Osteoblast (primary cell): ENCODE data around the gene SERPINB7. TPM values are rescaled to one million over a fixed set of nuclear protein-coding genes. Genes with fewer than 3 reads are reported as not detected.

Experiments
- DNase-seq: peaks from one replicate; pipeline ENCODE4 v3.0.0; 2011; ENCODE audit warnings: low spot score, mixed read lengths; ENCODE audit not compliant: insufficient read length; ENCODE audit errors: missing footprints
- H2AFZ ChIP-seq: 2 replicates; pipeline ENCODE4 v1.6.0; 2011; ENCODE audit warnings: mild to moderate bottlenecking, low read length
- H3K27ac ChIP-seq: 2 replicates; pipeline ENCODE4 v1.5.1; 2011; ENCODE audit warnings: mild to moderate bottlenecking, low read depth, low read length, moderate library complexity
- H3K27me3 ChIP-seq: 2 replicates; pipeline ENCODE4 v1.6.0; 2012; ENCODE audit warnings: mild to moderate bottlenecking, control low read depth, inconsistent platforms, low read length, moderate library complexity; ENCODE audit not compliant: insufficient read depth
- H3K36me3 ChIP-seq: 2 replicates; pipeline ENCODE4 v1.5.1; 2011; ENCODE audit warnings: mild to moderate bottlenecking, low read length, control low read depth, moderate library complexity; ENCODE audit not compliant: insufficient read depth
- H3K4me1 ChIP-seq: 2 replicates; pipeline ENCODE4 v1.5.1; 2011; ENCODE audit warnings: mild to moderate bottlenecking, low read length, control low read depth, moderate library complexity; ENCODE audit not compliant: insufficient read depth
- H3K4me2 ChIP-seq: 2 replicates; pipeline ENCODE4 v1.6.0; 2011; ENCODE audit warnings: mild to moderate bottlenecking, low read length; ENCODE audit not compliant: insufficient read depth
- H3K4me3 ChIP-seq: fragments of 200-600 bp; sonication (generic); 3 replicates; pipeline ENCODE4 v1.5.1; 2012; ENCODE audit warnings: mild to moderate bottlenecking, low read length, inconsistent platforms; ENCODE audit not compliant: insufficient read depth
- H3K79me2 ChIP-seq: 2 replicates; pipeline ENCODE4 v1.6.0; 2012; ENCODE audit warnings: mild to moderate bottlenecking, low read length, control low read depth, inconsistent platforms; ENCODE audit not compliant: insufficient read depth
- H3K9me3 ChIP-seq: 2 replicates; pipeline ENCODE4 v1.5.1; 2011; ENCODE audit warnings: low read depth, low read length, control low read depth
- H4K20me1 ChIP-seq: 2 replicates; pipeline ENCODE4 v1.6.0; 2012; ENCODE audit warnings: mild to moderate bottlenecking, low read length, control low read depth; ENCODE audit not compliant: insufficient read depth
- CTCF ChIP-seq: IDR thresholded peaks from 2 replicates; pipeline ENCODE4 v1.5.1; 2011; ENCODE audit warnings: mild to moderate bottlenecking, low read depth, low read length, moderate library complexity; ENCODE audit errors: extremely low read depth
- total RNA-seq: library from RNA; depleted of rRNA; stranded (reverse); fragments of >200 nt; gene quantifications from 2 replicates; pipeline ENCODE4 v1.2.3, GENCODE V29; 2012

SERPINB7 gene
- 0.36 and 0.88 TPM in 2 replicates for total RNA-seq

GRCh38 chr18:63775166-63775730 lies at the start of gene SERPINB7:
Gene SERPINB7 (plus strand): TSS chr18:63775418. CDS start chr18:63782373, 6,955 bp downstream.
- Histone ChIP-seq H3K79me2 (no peaks in the 10 kb centered on the region), H3K36me3 (no peaks in the 10 kb centered on the region), H2AFZ (peak within 1 kb of the TSS; percentile 49), H4K20me1 (no peaks in the 10 kb centered on the region), H3K4me1 (peaks cover 20% of the 10 kb centered on the region), H3K4me2 (peak within 1 kb of the TSS; percentile 19), H3K27me3 (no peaks in the 10 kb centered on the region), H3K9me3 (no peaks in the 10 kb centered on the region), H3K27ac (peak within 1 kb of the TSS; percentile 35), H3K4me3 (no peak within 1 kb of the TSS)
- DNase-seq, result no peak
- TF ChIP-seq CTCF, result no peak

GRCh38 chr18:63725682-63726480 lies 49.3 kb upstream of the SERPINB7 start:
- Histone ChIP-seq H3K4me1 (no peaks in the 10 kb centered on the region), H3K79me2 (no peaks in the 10 kb centered on the region), H2AFZ (no peak overlapping the region), H3K4me3 (no peak overlapping the region), H3K36me3 (no peaks in the 10 kb centered on the region), H3K4me2 (no peak overlapping the region), H4K20me1 (no peaks in the 10 kb centered on the region), H3K9me3 (no peaks in the 10 kb centered on the region), H3K27me3 (peaks cover 8% of the 10 kb centered on the region), H3K27ac (no peak overlapping the region)
- TF ChIP-seq CTCF, result no peak
- DNase-seq, result no peak

GRCh38 chr18:63730773-63731172 lies 44.4 kb upstream of the SERPINB7 start:
- H4K20me1 ChIP-seq, result no peaks in the 10 kb centered on the region
- H3K4me3 ChIP-seq, result no peak overlapping the region
- no peak for DNase-seq
- no peak overlapping the region for H2AFZ ChIP-seq
- no peaks in the 10 kb centered on the region for H3K79me2 ChIP-seq
- no peak for TF ChIP-seq CTCF
- no peaks in the 10 kb centered on the region for H3K27me3 ChIP-seq
- no peak overlapping the region for H3K4me2 ChIP-seq
- H3K4me1 ChIP-seq, result no peaks in the 10 kb centered on the region
- H3K27ac ChIP-seq, result no peak overlapping the region
- no peaks in the 10 kb centered on the region for H3K9me3 ChIP-seq
- no peaks in the 10 kb centered on the region for H3K36me3 ChIP-seq

GRCh38 chr18:63731215-63731614 lies 44.0 kb upstream of the SERPINB7 start:
- no peak for TF ChIP-seq CTCF
- Histone ChIP-seq H4K20me1 (no peaks in the 10 kb centered on the region), H3K4me1 (no peaks in the 10 kb centered on the region), H2AFZ (no peak overlapping the region), H3K4me2 (no peak overlapping the region), H3K36me3 (no peaks in the 10 kb centered on the region), H3K4me3 (no peak overlapping the region), H3K79me2 (no peaks in the 10 kb centered on the region), H3K27me3 (no peaks in the 10 kb centered on the region), H3K9me3 (no peaks in the 10 kb centered on the region), H3K27ac (no peak overlapping the region)
- DNase-seq, result no peak
